Gastroesophageal sphincter (tissue), 4 donors: ENCODE measurements around the gene ADD1. TPM values are rescaled to one million over a fixed set of nuclear protein-coding genes. Genes with fewer than 3 reads are reported as not detected.

Source experiments
- ATAC-seq: fragments of 150-250 bp; one replicate; pipeline ENCODE4 v1.9.1; 2016; ENCODE audit warnings: mild to moderate bottlenecking, moderate library complexity
- H3K27ac ChIP-seq, 4 donors: fragments of 200-600 bp; sonication (generic) in 3 of 4; 1 replicate in 3 of 4; 2 replicates in 1 of 4; pipeline ENCODE4 v1.5.1; 2016 to 2019
- H3K27me3 ChIP-seq: fragments of 200-600 bp; sonication (generic); one replicate; pipeline ENCODE4 v1.5.1; 2019
- H3K36me3 ChIP-seq, 2 donors: fragments of 200-600 bp; sonication (generic); one replicate each; pipeline ENCODE4 v1.5.1; 2019; ENCODE audit warnings: control low read depth in 1 of 2
- H3K4me1 ChIP-seq, 3 donors: fragments of 200-600 bp; sonication (generic); 1 replicate in 2 of 3; 2 replicates in 1 of 3; pipeline ENCODE4 v1.5.1; 2016 to 2019; ENCODE audit warnings: control low read depth in 2 of 3
- H3K4me3 ChIP-seq, 2 donors: fragments of 200-600 bp; sonication (generic); one replicate each; pipeline ENCODE4 v1.5.1; 2019; ENCODE audit warnings: mild to moderate bottlenecking in 1 of 2, moderate library complexity in 1 of 2
- H3K9me3 ChIP-seq, 3 donors: fragments of 200-600 bp; sonication (generic); one replicate each; pipeline ENCODE4 v1.5.1; 2017 to 2019; ENCODE audit warnings: control low read depth in 2 of 3
- EP300 ChIP-seq: sonication (generic); formaldehyde crosslinking; IDR thresholded peaks from one replicate; pipeline ENCODE4 v1.6.1; 2017; ENCODE audit warnings: antibody characterized with exemption, mild to moderate bottlenecking
- POLR2A ChIP-seq, 2 donors: fragments of 450-650 bp; IDR thresholded peaks; one replicate each; pipeline ENCODE4 v1.6.1; 2017; ENCODE audit warnings: antibody characterized with exemption in 2 of 2, mild to moderate bottlenecking in 2 of 2, moderate library complexity in 1 of 2
- POLR2AphosphoS5 ChIP-seq: sonication (generic); formaldehyde crosslinking; IDR thresholded peaks from one replicate; pipeline ENCODE4 v1.6.1; 2017; ENCODE audit warnings: antibody characterized with exemption
- WGBS, 2 donors: methylation state at CpG; one replicate each; pipeline ENCODE4 v1.1.5; 2018; ENCODE audit warnings: low coverage in 1 of 2; 5-methylcytosine and 5-hydroxymethylcytosine counted together
- total RNA-seq, 4 donors: library from RNA; depleted of rRNA; stranded (reverse); fragments of >200 nt; gene quantifications; one replicate each; pipeline ENCODE4 v1.1.0, GENCODE V29; 2016
- TF ChIP-seq, protein P1 (sequence below), 4 experiments: fragments of 200-600 bp in 2 of 4; fragments of 450-650 bp in 2 of 4; sonication (generic) in 1 of 4; IDR thresholded peaks; one replicate each; pipeline ENCODE4 v1.5.1; 2017 to 2019; ENCODE audit warnings: antibody characterized with exemption in 4 of 4, mild to moderate bottlenecking in 2 of 4, moderate library complexity in 2 of 4

ADD1 gene
- total RNA-seq, 4 donors from 2014 or later: 230 to 384 (median 297) TPM

DNA sequence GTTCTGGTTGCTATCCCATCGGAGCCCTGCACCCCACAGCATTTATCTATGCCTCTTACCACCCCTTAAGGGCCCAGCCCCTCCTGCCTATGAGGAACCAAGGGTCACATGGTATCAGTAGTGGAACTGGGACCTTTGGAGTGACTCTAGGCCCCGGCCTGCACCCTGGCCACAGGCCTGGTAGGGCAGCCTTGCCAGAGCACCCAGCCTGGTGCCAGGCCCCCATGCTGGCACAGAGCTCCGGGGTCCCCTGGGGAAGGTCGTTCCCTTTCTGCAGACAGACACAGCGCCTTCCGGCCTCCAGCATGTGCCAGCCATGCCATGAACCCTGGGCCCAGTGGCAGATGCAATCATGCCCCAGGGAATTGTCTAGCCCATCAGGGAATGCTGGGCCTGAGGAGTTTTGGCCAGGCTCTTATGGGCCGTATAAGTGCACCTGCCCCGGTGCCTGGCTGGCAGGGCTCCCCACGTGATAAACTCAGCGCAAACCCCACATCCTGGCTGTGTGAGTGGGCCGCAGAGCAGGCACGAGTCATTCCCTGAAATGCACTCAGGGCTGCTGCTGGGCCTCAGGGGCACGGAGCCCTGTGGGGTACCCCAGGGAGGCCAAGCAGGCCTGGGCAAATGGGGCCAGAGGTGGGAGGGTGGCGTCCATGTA, 19.8 kb upstream of the ADD1 start:
- 100% methylated on average over 1 of the region's 14 CpGs; no CpG with 5 or more reads in 1 of the 2 donors for WGBS, 2 donors
- ATAC-seq: no peak
- Histone ChIP-seq H3K9me3 (no peaks in the 10 kb centered on the region), H3K4me3 (no peak overlapping the region), H3K36me3 (peaks cover 0 to 81% of the 10 kb centered on the region in 2 donors), H3K27ac (no peak overlapping the region), H3K27me3 (no peaks in the 10 kb centered on the region), H3K4me1 (peaks cover 0 to 4% (median 0%) of the 10 kb centered on the region in 3 donors)
- TF ChIP-seq, protein P1, sequence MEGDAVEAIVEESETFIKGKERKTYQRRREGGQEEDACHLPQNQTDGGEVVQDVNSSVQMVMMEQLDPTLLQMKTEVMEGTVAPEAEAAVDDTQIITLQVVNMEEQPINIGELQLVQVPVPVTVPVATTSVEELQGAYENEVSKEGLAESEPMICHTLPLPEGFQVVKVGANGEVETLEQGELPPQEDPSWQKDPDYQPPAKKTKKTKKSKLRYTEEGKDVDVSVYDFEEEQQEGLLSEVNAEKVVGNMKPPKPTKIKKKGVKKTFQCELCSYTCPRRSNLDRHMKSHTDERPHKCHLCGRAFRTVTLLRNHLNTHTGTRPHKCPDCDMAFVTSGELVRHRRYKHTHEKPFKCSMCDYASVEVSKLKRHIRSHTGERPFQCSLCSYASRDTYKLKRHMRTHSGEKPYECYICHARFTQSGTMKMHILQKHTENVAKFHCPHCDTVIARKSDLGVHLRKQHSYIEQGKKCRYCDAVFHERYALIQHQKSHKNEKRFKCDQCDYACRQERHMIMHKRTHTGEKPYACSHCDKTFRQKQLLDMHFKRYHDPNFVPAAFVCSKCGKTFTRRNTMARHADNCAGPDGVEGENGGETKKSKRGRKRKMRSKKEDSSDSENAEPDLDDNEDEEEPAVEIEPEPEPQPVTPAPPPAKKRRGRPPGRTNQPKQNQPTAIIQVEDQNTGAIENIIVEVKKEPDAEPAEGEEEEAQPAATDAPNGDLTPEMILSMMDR (IDR thresholded peaks at IDR 0.05): no peak
- TF ChIP-seq POLR2A (IDR thresholded peaks at IDR 0.05) (no peak), POLR2AphosphoS5 (no peak), EP300 (no peak)

DNA sequence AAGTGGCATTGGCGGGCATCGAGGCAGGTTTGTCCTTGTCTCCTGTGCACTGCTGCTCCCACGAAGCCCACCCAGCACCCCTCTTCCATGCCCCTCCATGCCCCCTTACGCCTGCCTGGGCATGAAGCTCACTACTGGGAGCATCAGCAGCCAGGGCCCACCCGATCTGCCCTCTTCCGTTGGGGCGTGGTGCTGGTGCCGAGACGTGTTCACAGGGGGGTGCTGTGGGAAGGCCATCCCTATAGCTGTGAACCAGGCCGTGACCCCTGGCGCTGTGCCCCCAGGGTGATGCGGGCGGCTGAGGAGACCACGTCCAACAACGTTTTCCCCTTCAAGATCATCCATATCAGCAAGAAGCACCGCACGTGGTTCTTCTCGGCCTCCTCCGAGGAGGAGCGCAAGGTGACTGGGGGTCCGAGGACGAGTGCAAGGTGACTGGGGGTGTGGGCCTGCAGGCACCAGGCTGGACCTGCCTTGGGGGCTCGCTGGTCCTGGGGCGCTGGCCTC, 19.3 kb upstream of the ADD1 start:
- no peak for TF ChIP-seq EP300
- TF ChIP-seq, protein P1 (IDR thresholded peaks at IDR 0.05): no peak
- TF ChIP-seq POLR2AphosphoS5: no peak
- H3K36me3 ChIP-seq: peaks cover 0 to 86% of the 10 kb centered on the region in 2 donors
- no peak overlapping the region for H3K4me3 ChIP-seq
- no peaks in the 10 kb centered on the region for H3K4me1 ChIP-seq
- ATAC-seq: no peak
- WGBS, 2 donors: no CpG with 5 or more reads among the region's 24 CpGs
- H3K9me3 ChIP-seq: no peaks in the 10 kb centered on the region
- no peak overlapping the region for H3K27ac ChIP-seq
- no peaks in the 10 kb centered on the region for H3K27me3 ChIP-seq

DNA sequence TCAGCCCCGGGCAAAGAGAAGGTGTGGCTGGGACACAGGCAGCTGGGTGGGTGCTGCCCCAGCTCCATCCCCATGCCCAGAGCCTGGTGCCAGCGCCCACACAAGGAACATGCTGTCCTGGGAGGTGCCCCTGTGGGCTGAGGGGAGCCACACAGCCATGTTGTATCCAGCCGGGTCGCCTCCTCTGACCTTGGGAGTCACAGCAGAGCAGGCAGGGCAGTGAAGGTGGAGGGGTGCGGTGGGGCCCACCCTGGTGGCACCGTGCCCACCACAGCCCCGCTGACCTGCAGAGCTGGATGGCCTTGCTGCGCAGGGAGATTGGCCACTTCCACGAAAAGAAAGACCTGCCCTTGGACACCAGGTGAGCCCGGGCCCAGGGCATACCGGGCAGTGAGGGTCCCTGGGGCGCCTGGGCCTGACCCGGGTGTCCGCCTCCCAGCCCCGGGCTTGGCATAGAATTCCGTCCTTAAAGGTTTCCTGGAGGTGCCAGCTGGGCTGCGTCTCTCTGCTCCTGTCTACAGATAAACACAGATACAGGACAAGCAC, 18.7 kb upstream of the ADD1 start:
- H3K36me3 ChIP-seq: peaks cover 0 to 92% of the 10 kb centered on the region in 2 donors
- WGBS, 2 donors: no CpG with 5 or more reads among the region's 17 CpGs
- H3K4me1 ChIP-seq: no peaks in the 10 kb centered on the region
- no peak overlapping the region for H3K4me3 ChIP-seq
- TF ChIP-seq POLR2AphosphoS5: no peak
- no peaks in the 10 kb centered on the region for H3K27me3 ChIP-seq
- no peak overlapping the region for H3K27ac ChIP-seq
- H3K9me3 ChIP-seq: no peaks in the 10 kb centered on the region
- ATAC-seq: no peak

DNA sequence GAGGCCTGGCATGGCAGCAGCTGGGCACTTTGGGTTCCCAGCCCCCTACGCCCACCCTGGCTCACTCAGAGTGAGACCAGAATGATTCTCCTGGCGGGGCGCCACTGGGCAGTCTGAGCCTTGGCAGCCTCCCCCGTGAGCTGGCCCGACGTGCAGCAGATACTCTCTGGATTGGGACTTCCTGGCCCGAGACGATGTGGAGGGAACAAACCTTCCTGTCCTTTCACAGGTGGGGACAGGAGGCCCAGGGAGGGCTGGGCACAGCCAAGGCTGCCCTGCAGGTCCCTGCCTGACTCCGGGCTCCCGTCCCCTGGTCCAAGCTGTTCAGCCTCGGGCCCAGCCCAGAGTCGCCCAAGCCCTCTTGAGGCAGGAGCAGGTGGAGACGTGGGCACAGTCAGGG, 17.9 kb upstream of the ADD1 start:
- Histone ChIP-seq H3K36me3 (peaks cover 0 to 96% of the 10 kb centered on the region in 2 donors), H3K4me3 (no peak overlapping the region), H3K27me3 (no peaks in the 10 kb centered on the region), H3K9me3 (no peaks in the 10 kb centered on the region), H3K4me1 (no peaks in the 10 kb centered on the region), H3K27ac (no peak overlapping the region)
- TF ChIP-seq, protein P1 (IDR thresholded peaks at IDR 0.05): no peak
- TF ChIP-seq EP300 (no peak), POLR2A (IDR thresholded peaks at IDR 0.05) (no peak)
- WGBS, 2 donors: no CpG with 5 or more reads among the region's 13 CpGs
- ATAC-seq: no peak

DNA sequence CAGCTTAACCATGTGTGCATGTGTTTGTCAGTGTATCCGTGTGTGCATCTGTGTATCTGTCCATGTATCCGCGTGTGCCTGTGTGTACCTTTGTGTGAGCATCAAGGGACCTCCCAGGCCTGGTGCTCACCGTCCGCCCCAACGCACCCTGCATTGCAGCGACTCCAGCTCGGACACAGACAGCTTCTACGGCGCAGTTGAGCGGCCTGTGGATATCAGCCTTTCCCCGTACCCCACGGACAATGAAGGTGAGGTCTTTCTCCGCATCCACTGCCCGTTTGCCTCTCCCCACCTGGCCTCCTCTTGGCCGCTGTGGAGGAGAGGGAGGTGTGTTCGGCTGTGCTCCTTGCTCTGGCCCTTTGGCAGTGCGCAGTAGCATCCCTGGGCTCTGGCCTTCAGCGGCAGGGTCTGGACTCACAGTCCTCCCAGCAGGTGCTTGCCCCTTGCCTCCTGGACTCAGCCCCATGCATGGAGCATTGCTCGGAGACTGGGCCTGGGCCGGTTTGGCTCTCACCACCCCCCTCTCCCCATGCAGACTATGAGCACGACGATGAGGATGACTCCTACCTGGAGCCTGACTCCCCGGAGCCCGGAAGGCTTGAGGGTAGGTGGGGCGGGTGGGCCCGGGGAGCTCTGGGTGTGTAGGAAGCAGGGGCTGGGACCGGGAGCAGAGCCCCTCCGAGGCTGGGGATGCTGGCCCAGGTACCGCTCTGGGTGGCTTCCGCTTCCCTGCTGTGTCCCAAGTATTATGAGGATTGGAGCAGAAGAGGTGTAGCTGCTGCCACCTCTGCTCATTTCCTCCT, 16.4 kb upstream of the ADD1 start:
- H3K27me3 ChIP-seq: no peaks in the 10 kb centered on the region
- no peaks in the 10 kb centered on the region for H3K9me3 ChIP-seq
- no peaks in the 10 kb centered on the region for H3K4me1 ChIP-seq
- H3K27ac ChIP-seq: no peak overlapping the region
- no peak overlapping the region for H3K4me3 ChIP-seq
- H3K36me3 ChIP-seq: peaks cover 0 to 96% of the 10 kb centered on the region in 2 donors
- 77 to 96% methylated on average over 5 to 10 of the region's 31 CpGs for WGBS, 2 donors
- ATAC-seq: no peak
- TF ChIP-seq EP300 (no peak), POLR2A (IDR thresholded peaks at IDR 0.05) (no peak), POLR2AphosphoS5 (no peak)
- TF ChIP-seq, protein P1 (IDR thresholded peaks at IDR 0.05): no peak
